HEK293 (cell line): ENCODE measurements around the gene JHY.

Experiments
- CTCF ChIA-PET: fragments of 350-600 bp; formaldehyde crosslinking; extraction: SDS; loops from one replicate; lab custom pipeline; 2021; ENCODE audit warnings: antibody characterized with exemption; lab: Yijun Ruan, JAX
- POLR2A ChIA-PET: fragments of 300-600 bp; formaldehyde crosslinking; extraction: SDS; loops from one replicate; lab custom pipeline; 2020; ENCODE audit warnings: antibody characterized with exemption, inconsistent platforms; lab: Yijun Ruan, JAX
- H3K27ac ChIP-seq: fragments of 200-500 bp; sonication (Bioruptor generic); 2 replicates; pipeline ENCODE4 v1.5.1; 2014; ENCODE audit warnings: low read depth, low read length, control low read depth, inconsistent platforms; ENCODE audit errors: extremely low read depth
- H3K36me3 ChIP-seq, 2 experiments: fragments of 200-500 bp in 1 of 2; sonication (Bioruptor generic) in 1 of 2; 1 replicate in 1 of 2; 2 replicates in 1 of 2; pipeline ENCODE4 v1.5.1; 2014 to 2017; ENCODE audit warnings: inconsistent platforms in 2 of 2, low read length in 2 of 2; ENCODE audit not compliant: control insufficient read depth in 2 of 2, insufficient read depth in 1 of 2
- H3K4me1 ChIP-seq: fragments of 200-500 bp; sonication (Bioruptor generic); 2 replicates; pipeline ENCODE4 v1.5.1; 2014; ENCODE audit warnings: mild to moderate bottlenecking, low read length, inconsistent platforms; ENCODE audit not compliant: control insufficient read depth, insufficient read depth
- H3K4me3 ChIP-seq: 2 replicates; pipeline ENCODE4 v1.5.1; 2011; ENCODE audit warnings: low read depth, mild to moderate bottlenecking, control low read depth, low read length, moderate library complexity
- H3K9me3 ChIP-seq: fragments of 200-500 bp; sonication (Bioruptor generic); 2 replicates; pipeline ENCODE4 v1.5.1; 2014; ENCODE audit warnings: low read depth, low read length, inconsistent platforms; ENCODE audit not compliant: control insufficient read depth, insufficient read depth
- GFI1B ChIP-seq: fragments of 450-650 bp; formaldehyde crosslinking; IDR thresholded peaks from 2 replicates; pipeline ENCODE4 v1.5.1; 2016; ENCODE audit warnings: missing biosample characterization, missing genetic modification characterization
- HOXA7 ChIP-seq: sonication (generic); formaldehyde crosslinking; IDR thresholded peaks from 2 replicates; pipeline ENCODE4 v1.8.1; 2022; ENCODE audit warnings: missing genetic modification reagents, borderline replicate concordance
- KLF16 ChIP-seq: fragments of 450-650 bp; formaldehyde crosslinking; IDR thresholded peaks from 2 replicates; pipeline ENCODE4 v1.5.1; 2017; ENCODE audit warnings: missing biosample characterization, missing genetic modification characterization
- KLF7 ChIP-seq: fragments of 450-650 bp; formaldehyde crosslinking; IDR thresholded peaks from 2 replicates; pipeline ENCODE4 v1.5.1; 2016; ENCODE audit warnings: missing biosample characterization, missing genetic modification characterization, borderline replicate concordance
- KLF8 ChIP-seq: fragments of 450-650 bp; formaldehyde crosslinking; IDR thresholded peaks from 2 replicates; pipeline ENCODE4 v1.5.1; 2016; ENCODE audit warnings: missing biosample characterization, missing genetic modification characterization
- PBX3 ChIP-seq: sonication (generic); formaldehyde crosslinking; IDR thresholded peaks from 2 replicates; pipeline ENCODE4 v1.8.1; 2022; ENCODE audit warnings: mild to moderate bottlenecking, moderate library complexity, missing genetic modification reagents
- PRDM10 ChIP-seq: fragments of 450-650 bp; formaldehyde crosslinking; IDR thresholded peaks from 2 replicates; pipeline ENCODE4 v1.5.1; 2016; ENCODE audit warnings: missing biosample characterization, missing genetic modification characterization
- SCRT1 ChIP-seq: fragments of 450-650 bp; formaldehyde crosslinking; IDR thresholded peaks from 2 replicates; pipeline ENCODE4 v1.5.1; 2016; ENCODE audit warnings: missing biosample characterization, missing genetic modification characterization, borderline replicate concordance
- SP7 ChIP-seq: fragments of 450-650 bp; formaldehyde crosslinking; IDR thresholded peaks from 2 replicates; pipeline ENCODE4 v1.5.1; 2016; ENCODE audit warnings: missing biosample characterization, missing genetic modification characterization
- TCF7L2 ChIP-seq: IDR thresholded peaks from 2 replicates; pipeline ENCODE4 v1.6.1; 2011; ENCODE audit warnings: low read depth, mild to moderate bottlenecking, inconsistent platforms, low read length, moderate library complexity, borderline replicate concordance
- ZNF146 ChIP-seq: fragments of 450-650 bp; formaldehyde crosslinking; IDR thresholded peaks from 2 replicates; pipeline ENCODE4 v1.5.1; 2016; ENCODE audit warnings: missing biosample characterization, missing genetic modification characterization
- ZNF423 ChIP-seq: fragments of 450-650 bp; formaldehyde crosslinking; IDR thresholded peaks from 2 replicates; pipeline ENCODE4 v1.5.1; 2016; ENCODE audit warnings: missing biosample characterization, missing genetic modification characterization
- ZNF521 ChIP-seq: fragments of 450-650 bp; formaldehyde crosslinking; IDR thresholded peaks from 2 replicates; pipeline ENCODE4 v1.5.1; 2017; ENCODE audit warnings: missing biosample characterization, mild to moderate bottlenecking, missing genetic modification characterization
- ZNF549 ChIP-seq: fragments of 450-650 bp; IDR thresholded peaks from 2 replicates; pipeline ENCODE4 v1.5.1; 2018; ENCODE audit warnings: missing biosample characterization, missing genetic modification characterization, mild to moderate bottlenecking, inconsistent platforms, moderate library complexity
- ZNF610 ChIP-seq: fragments of 450-650 bp; formaldehyde crosslinking; IDR thresholded peaks from 2 replicates; pipeline ENCODE4 v1.5.1; 2016; ENCODE audit warnings: missing biosample characterization, missing genetic modification characterization, borderline replicate concordance
- ZNF645 ChIP-seq: fragments of 450-650 bp; formaldehyde crosslinking; IDR thresholded peaks from 2 replicates; pipeline ENCODE4; 2016; ENCODE audit warnings: missing biosample characterization, missing genetic modification characterization
- ZNF677 ChIP-seq: fragments of 450-650 bp; IDR thresholded peaks from 2 replicates; pipeline ENCODE4 v1.5.0; 2018; ENCODE audit warnings: missing biosample characterization, mild to moderate bottlenecking, missing genetic modification characterization, moderate library complexity
- ZNF692 ChIP-seq: fragments of 450-650 bp; formaldehyde crosslinking; IDR thresholded peaks from 2 replicates; pipeline ENCODE4 v1.5.1; 2016; ENCODE audit warnings: missing biosample characterization, missing genetic modification characterization
- ZNF777 ChIP-seq: fragments of 450-650 bp; formaldehyde crosslinking; IDR thresholded peaks from 2 replicates; pipeline ENCODE4 v1.5.1; 2017; ENCODE audit warnings: missing biosample characterization, missing genetic modification characterization, borderline replicate concordance
- ZNF785 ChIP-seq: fragments of 450-650 bp; formaldehyde crosslinking; IDR thresholded peaks from 2 replicates; pipeline ENCODE4 v1.5.1; 2016; ENCODE audit warnings: missing biosample characterization, missing genetic modification characterization
- ZNF843 ChIP-seq: fragments of 450-650 bp; formaldehyde crosslinking; IDR thresholded peaks from 2 replicates; pipeline ENCODE4 v1.5.1; 2016; ENCODE audit warnings: missing biosample characterization, missing genetic modification characterization

The JHY gene

GRCh38 chr11:122895563-122895962, 13.0 kb downstream of the JHY start:
- Histone ChIP-seq H3K9me3 (no peaks in the 10 kb centered on the region), H3K36me3 (no peaks in the 10 kb centered on the region), H3K4me1 (no peaks in the 10 kb centered on the region), H3K27ac (no peak overlapping the region), H3K4me3 (no peak overlapping the region)
- TF ChIP-seq TCF7L2 = no peak
- no peak for TF ChIP-seq PBX3 (CRISPR knock-in tag)
- no peak for TF ChIP-seq KLF16 (tag by site-specific recombination)
- no peak for TF ChIP-seq ZNF645 (tag by site-specific recombination)
- TF ChIP-seq PRDM10 (tag by site-specific recombination) = no peak
- no peak for TF ChIP-seq KLF8 (tag by site-specific recombination)
- no peak for TF ChIP-seq ZNF777
- no peak for TF ChIP-seq ZNF610 (tag by site-specific recombination)
- TF ChIP-seq ZNF146 (tag by site-specific recombination) = no peak
- no peak for TF ChIP-seq ZNF785 (tag by site-specific recombination)
- ChIA-PET POLR2A (interaction anchor here (0.6 kb wide), 1 partner anchor 12 kb away, joined by 3 read pairs; no protein-coding TSS in a partner anchor), CTCF (no interaction called here)

GRCh38 chr11:122897606-122898210, 15.1 kb downstream of the JHY start:
- Histone ChIP-seq H3K9me3 (no peaks in the 10 kb centered on the region), H3K4me3 (no peak overlapping the region), H3K4me1 (no peaks in the 10 kb centered on the region), H3K36me3 (no peaks in the 10 kb centered on the region), H3K27ac (no peak overlapping the region)
- ChIA-PET POLR2A (no interaction called here), CTCF (no interaction called here)
- TF ChIP-seq ZNF843 (tag by site-specific recombination) (no peak), SCRT1 (tag by site-specific recombination) (no peak), ZNF423 (no peak), ZNF549 (tag by site-specific recombination) (no peak), KLF16 (tag by site-specific recombination) (no peak), HOXA7 (no peak), KLF7 (tag by site-specific recombination) (no peak), GFI1B (tag by site-specific recombination) (no peak), ZNF677 (no peak), ZNF521 (no peak), ZNF692 (tag by site-specific recombination) (no peak), SP7 (tag by site-specific recombination) (no peak)
- TF ChIP-seq, all 188 proteins: peak for 0
